Hindlimb muscle (tissue), 1 donor: ENCODE results near the gene PHF21A. TPM values are rescaled to one million over a fixed set of nuclear protein-coding genes. Genes with fewer than 3 reads are reported as not detected.

Experiments used
- DNase-seq: peaks from one replicate; pipeline ENCODE4 v3.0.0-alpha.2; 2013
- polyA plus RNA-seq: library from polyadenylated mRNA; unstranded; fragments of 120-200 nt; gene quantifications from one replicate; pipeline ENCODE4 v1.2.1, GENCODE V29; 2013; ENCODE audit not compliant: insufficient read length

The PHF21A gene
- polyA plus RNA-seq, 1 donor: 37.4 TPM

- peak; percentile 19 for DNase-seq
These were observed 46.1 kb downstream of the PHF21A start for GRCh38 chr11:46075168-46075567.

- DNase-seq: no peak
These were observed 47.6 kb downstream of the PHF21A start for GRCh38 chr11:46073632-46074031.

GRCh38 chr11:46072172-46072964, 48.9 kb downstream of the PHF21A start:
- DNase-seq: no peak

- no peak for DNase-seq
These were observed 50.2 kb downstream of the PHF21A start for GRCh38 chr11:46071091-46071490.

GRCh38 chr11:46069595-46069994, 51.7 kb downstream of the PHF21A start:
- DNase-seq: no peak

- DNase-seq: no peak
These were observed 54.9 kb downstream of the PHF21A start for GRCh38 chr11:46066335-46066734.

- DNase-seq: no peak
These were observed 55.6 kb downstream of the PHF21A start for GRCh38 chr11:46065681-46066080.

- no peak for DNase-seq
These were observed 57.0 kb downstream of the PHF21A start for GRCh38 chr11:46064221-46064620.

- no peak for DNase-seq
These were observed 58.1 kb downstream of the PHF21A start for GRCh38 chr11:46063138-46063537.

GRCh38 chr11:46060013-46060412, 61.2 kb downstream of the PHF21A start:
- DNase-seq: no peak

- DNase-seq: no peak
These were observed 63.8 kb downstream of the PHF21A start for GRCh38 chr11:46057489-46057888.

- DNase-seq: no peak
These were observed 65.9 kb downstream of the PHF21A start for GRCh38 chr11:46055371-46055770.

- no peak for DNase-seq
These were observed 70.2 kb downstream of the PHF21A start for GRCh38 chr11:46051102-46051501.

GRCh38 chr11:46050662-46051061, 70.6 kb downstream of the PHF21A start:
- no peak for DNase-seq

- DNase-seq: peak; percentile 21
These were observed 71.2 kb downstream of the PHF21A start for GRCh38 chr11:46050003-46050461.

GRCh38 chr11:46049325-46049897, 71.8 kb downstream of the PHF21A start:
- no peak for DNase-seq

GRCh38 chr11:46048198-46048597, 73.1 kb downstream of the PHF21A start:
- no peak for DNase-seq

GRCh38 chr11:46047520-46047919, 73.7 kb downstream of the PHF21A start:
- DNase-seq: no peak

- DNase-seq: no peak
These were observed 75.4 kb downstream of the PHF21A start for GRCh38 chr11:46045811-46046210.

- DNase-seq: no peak
These were observed 76.7 kb downstream of the PHF21A start for GRCh38 chr11:46044601-46045000.

- DNase-seq: no peak
These were observed 81.3 kb downstream of the PHF21A start for GRCh38 chr11:46039990-46040389.

- DNase-seq: no peak
These were observed 82.7 kb downstream of the PHF21A start for GRCh38 chr11:46038529-46038928.

GRCh38 chr11:46036969-46037368, 84.3 kb downstream of the PHF21A start:
- no peak for DNase-seq

GRCh38 chr11:46036009-46036408, 85.2 kb downstream of the PHF21A start:
- DNase-seq: no peak
